Measurements from ENCODE around the gene ANGPT4.

The ANGPT4 gene

GRCh38 chr20:916125-916799 lies at the start of gene ANGPT4:
Gene ANGPT4, minus strand, starts transcription at chr20:916334. Its CDS starts 120 bp downstream, at chr20:916214.
- no peak for DNase-seq (ENCODE audit: low read depth)

GRCh38 chr20:963795-964194 lies 47.7 kb upstream of the ANGPT4 start:
- DNase-seq (ENCODE audit: low read depth) = no peak

DNA sequence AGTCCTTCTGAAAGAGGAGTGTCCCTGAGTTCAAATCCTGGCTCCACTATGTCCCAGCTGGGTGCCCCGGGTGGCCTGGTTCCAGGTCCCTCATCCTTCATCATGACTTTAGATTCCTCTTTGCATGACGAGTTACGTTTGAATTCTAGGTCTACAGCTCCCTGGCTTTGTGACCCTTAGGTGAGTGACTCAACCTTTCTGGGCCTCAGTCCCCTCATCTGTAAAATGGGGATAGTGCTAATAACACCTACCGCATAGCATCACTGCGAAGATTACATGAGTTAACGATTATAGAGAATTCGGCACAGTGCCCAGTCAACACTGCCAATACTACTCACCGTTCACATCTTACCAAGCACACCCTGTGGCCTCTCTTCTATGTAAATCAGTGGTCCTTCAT lies 46.5 kb upstream of the ANGPT4 start:
- DNase-seq (ENCODE audit: low read depth) = no peak

GRCh38 chr20:962223-962622 lies 46.1 kb upstream of the ANGPT4 start:
- no peak for DNase-seq (ENCODE audit: low read depth)

GRCh38 chr20:961768-962167 lies 45.6 kb upstream of the ANGPT4 start:
- no peak for DNase-seq (ENCODE audit: low read depth)

- DNase-seq (ENCODE audit: low read depth) = no peak
Measured at GRCh38 chr20:959996-960615, 44.0 kb upstream of the ANGPT4 start.

GRCh38 chr20:958936-959815 lies 43.0 kb upstream of the ANGPT4 start:
- DNase-seq (ENCODE audit: low read depth) = no peak

DNA sequence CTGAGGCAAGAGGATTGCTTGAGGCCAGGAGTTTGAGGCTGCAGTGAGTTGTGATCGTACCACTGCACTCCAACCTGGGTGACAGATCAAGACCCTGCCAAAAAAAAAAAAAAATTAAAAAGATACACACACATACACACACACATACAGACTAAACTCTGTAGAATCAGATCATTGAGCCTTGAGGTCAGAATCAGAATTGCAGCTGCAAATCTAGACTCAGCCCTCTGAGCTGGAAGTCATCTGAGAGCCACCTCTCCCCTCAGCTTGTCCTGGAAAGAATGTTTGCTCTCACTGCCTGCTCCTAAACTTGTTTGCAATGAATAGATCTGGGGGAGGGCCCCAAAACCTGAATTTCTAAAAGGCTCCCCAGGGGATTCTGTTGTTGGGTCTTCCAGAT lies 41.4 kb upstream of the ANGPT4 start:
- no peak for DNase-seq (ENCODE audit: low read depth)

- peak; percentile 69 for DNase-seq (ENCODE audit: low read depth)
Measured at GRCh38 chr20:956330-956951, 40.3 kb upstream of the ANGPT4 start.

GRCh38 chr20:955656-956055 lies 39.5 kb upstream of the ANGPT4 start:
- DNase-seq (ENCODE audit: low read depth) = no peak

- no peak for DNase-seq (ENCODE audit: low read depth)
Measured at GRCh38 chr20:955111-955510, 39.0 kb upstream of the ANGPT4 start.

- no peak for DNase-seq (ENCODE audit: low read depth)
Measured at GRCh38 chr20:953742-954141, 37.6 kb upstream of the ANGPT4 start.

DNA sequence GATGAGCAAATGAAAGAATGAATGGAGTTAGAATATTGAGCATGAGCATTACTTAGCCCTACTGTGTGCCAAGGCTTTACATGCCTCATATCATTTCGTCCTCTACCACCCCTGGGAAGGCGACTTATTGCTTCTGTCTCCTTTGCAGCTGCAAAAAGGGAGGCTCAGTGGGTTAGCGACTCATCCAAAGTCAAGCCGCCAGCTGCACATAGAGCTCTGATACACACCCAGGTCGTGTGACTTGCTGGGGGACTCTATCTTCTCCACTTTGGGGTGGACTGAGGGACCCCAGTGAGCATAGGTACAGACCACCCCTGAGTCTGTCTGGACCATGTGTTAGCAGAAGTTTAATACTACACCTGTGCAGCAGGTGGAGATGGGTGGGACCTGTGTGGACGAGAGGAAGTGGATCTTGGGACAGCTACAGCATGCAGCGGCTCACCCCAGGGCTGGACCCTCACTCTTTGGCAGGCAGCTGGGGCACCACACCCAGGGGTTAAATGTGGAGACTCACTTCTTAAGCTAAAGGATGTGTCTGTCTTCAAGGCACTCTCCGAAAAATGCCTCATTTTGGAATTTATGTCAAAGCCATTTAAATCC lies 36.2 kb upstream of the ANGPT4 start:
- no peak for DNase-seq (ENCODE audit: low read depth)

- no peak for DNase-seq (ENCODE audit: low read depth)
Measured at GRCh38 chr20:951384-952169, 35.4 kb upstream of the ANGPT4 start.

GRCh38 chr20:949717-950116 lies 33.6 kb upstream of the ANGPT4 start:
- DNase-seq (ENCODE audit: low read depth) = no peak

DNA sequence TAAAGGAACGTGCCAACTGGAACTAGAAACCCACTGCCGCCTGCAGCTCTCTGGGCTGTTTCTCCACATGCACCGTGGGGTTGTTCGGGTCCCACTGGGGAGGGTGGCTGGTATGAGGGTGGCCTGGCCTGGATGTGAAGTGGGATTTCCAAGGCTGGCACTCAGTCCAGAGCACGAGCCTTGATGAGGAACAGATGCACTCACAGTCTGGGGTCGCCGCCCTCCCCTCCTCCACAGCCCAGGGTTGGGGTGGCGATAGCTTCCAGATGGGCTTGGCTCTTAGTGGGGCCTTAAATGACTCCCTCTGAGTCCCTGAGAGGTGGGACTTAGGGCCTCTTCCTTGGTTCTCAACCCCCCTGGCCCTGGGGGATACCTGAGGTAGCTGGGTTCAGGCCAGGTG lies 30.7 kb upstream of the ANGPT4 start:
- DNase-seq (ENCODE audit: low read depth) = no peak

GRCh38 chr20:945841-946240 lies 29.7 kb upstream of the ANGPT4 start:
- DNase-seq (ENCODE audit: low read depth) = no peak

DNA sequence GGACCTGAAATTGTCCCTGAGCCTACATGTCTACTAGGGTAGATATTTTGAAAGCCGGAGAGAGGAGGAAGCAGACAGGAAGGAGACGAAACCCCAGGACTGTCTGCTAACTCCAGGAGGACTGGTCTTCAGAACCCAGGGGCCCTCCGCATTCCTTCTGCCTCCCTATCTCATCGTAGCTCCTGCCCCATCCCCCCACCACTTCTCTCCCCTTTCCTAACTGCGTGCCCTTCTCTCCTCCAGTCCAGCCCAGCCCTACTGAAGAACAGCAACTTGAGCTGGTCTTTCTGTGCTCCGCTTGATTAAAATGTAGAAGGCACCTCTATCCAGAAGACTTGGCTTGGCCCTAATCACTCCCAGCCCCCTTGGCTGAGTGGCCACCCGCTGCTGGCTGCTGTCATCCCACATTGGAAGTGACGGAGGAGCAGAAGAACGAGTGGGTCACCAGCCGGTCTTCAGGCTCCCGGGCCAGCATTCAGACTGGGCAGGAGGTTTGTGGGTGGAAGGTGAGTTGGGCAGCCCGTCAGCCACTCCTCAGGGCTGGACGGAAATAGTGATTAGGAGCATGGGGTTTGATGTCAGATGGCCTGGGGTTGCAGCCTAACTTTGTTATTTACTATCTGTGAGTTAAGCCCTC lies 28.8 kb upstream of the ANGPT4 start:
- no peak for DNase-seq (ENCODE audit: low read depth)

- DNase-seq (ENCODE audit: low read depth) = no peak
Measured at GRCh38 chr20:944148-944547, 28.0 kb upstream of the ANGPT4 start.

- DNase-seq (ENCODE audit: low read depth) = no peak
Measured at GRCh38 chr20:942611-943010, 26.5 kb upstream of the ANGPT4 start.

DNA sequence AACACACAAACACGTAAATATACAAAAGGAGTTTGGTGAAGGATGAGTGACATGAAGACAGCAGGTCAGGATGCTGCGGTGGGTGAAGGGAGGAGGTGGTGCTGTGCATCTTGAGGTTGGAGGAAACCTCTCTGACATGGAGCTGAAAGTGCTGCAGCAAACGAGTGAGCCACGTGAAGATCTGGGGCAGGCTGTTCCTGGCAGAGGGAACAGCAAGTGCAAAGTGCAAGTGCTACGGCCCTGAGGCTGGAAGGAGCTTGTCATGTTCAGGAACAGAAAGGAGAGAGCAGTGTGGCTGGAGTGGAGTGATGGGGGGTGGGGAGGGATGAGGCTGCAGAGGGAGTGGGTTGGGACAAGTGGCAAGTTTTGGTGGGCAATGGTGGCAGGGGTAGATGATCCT lies 24.8 kb upstream of the ANGPT4 start:
- DNase-seq (ENCODE audit: low read depth) = no peak

Data from activated T-cell treated with anti-CD3 and anti-CD28 coated beads for 1 hour (primary cell).